ENCODE data around the gene CDC42BPB.

Gene CDC42BPB

DNA sequence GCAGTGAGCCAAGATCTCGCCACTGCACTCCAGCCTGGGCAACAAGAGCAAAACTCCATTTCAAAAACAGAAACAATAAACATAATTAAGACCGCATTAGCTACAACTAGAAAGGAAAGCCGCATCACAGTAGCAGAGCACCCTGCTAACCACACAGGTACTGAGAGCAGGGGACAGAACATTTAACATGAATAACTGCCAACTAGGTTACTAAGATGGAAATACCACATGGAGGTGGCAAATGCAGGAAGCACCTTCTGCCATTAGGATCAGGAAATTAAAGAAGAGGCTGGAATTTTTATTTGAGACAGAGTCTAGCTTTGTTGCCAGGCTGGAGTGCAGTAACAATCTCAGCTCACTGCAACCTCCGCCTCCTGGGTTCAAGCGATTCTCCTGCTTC is 41.9 kb downstream of the CDC42BPB start:
- no peak for DNase-seq

DNA sequence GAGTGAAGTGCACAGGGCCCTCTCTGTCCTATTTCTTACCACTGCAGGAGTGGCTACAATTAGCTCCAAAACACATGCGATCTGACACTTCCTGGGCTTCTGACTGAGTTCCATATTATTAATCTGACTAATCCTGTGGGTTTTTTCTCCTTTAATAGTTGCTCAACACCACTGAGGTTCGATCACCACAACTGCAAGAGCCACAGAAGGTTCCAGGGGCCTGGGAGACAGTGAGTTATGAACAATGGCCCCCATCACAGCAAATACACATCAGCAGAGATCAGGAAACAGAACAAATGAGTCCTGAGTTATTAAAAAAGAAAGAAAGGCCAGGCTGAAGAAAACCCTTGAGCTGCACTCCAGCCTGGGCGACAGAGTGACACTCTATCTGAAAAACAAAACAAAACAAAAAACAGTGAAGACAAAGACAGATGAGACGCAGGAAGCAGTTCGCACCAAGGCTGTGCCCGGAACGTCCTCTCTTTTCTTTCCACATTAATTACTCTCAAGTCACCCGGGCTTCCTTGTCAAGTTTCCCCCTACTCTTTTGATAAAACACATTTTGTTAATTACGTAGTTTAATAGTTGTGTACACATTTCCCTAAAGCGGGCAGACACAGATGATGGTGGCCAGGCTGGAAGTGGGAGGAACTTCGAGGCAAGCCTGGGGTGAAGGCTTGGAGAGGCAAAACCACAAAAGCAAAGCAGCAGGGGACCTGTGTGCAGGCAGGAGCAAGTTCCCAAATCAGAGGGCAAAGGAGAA is 42.7 kb downstream of the CDC42BPB start:
- no peak for DNase-seq

DNA sequence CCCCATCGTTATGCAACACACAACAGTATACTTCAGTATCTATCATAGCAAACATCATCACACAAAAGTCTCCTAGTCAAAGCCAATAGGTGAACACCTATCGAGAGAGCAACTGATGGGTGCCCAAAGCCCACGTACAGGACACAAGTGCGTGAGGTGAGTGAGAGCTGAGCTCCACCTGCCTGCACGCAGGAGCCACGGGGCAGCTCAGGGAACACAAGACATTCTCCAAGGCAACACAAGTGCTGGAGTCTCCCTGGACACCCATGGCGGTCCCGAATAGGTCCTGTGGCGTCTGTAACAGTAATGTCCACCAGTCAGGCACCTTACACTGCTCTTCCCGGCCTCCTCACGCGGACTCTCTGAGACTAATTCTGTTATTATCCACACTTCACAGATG is 44.3 kb downstream of the CDC42BPB start:
- DNase-seq: no peak

DNA sequence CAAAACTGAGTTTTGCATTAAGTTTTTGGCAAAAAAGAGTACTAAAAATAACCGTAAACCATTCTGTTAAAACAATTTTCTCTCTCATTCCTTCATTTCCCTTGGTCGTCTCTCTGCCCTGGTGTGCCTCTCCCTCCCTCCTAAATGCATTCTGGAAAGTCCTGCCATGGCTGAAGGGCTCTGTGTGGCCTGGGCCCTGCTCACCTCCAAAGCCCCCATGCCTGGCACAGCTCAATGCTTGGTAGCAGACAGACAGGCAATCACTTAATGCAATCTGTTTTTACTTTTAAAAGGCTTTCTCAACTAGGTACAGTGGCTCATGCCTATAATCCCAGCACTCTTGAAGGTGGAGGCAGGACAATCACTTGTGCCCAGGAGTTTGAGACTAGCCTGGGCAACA is 47.8 kb downstream of the CDC42BPB start:
- no peak for DNase-seq

DNA sequence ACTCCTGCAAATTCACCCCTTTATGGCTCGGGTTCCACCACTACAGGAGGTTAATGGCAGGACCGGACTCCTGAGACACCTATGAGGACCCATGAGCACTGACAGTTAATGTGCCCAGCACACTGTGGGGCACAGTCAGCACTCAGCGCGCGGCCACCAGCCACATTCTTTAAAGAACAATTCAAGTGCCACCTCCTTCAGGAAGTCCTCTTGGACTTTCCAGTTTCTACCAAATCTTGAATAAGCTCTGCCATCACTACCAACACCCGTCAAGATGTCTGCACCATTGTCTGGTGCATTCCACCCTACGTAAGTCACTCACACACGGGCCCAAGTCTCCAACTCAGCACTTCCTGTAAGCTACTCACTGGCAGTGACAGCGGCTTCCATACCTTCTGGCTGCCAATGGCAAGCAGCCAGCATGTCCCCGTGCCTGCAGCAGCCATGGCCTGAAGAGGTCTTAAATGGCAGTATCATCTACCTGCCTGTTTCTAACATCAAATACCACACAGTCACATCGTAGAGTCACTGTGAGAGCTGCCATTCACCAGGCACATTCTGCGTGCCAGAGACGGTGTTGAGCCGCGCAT is 48.5 kb downstream of the CDC42BPB start:
- no peak for DNase-seq

DNA sequence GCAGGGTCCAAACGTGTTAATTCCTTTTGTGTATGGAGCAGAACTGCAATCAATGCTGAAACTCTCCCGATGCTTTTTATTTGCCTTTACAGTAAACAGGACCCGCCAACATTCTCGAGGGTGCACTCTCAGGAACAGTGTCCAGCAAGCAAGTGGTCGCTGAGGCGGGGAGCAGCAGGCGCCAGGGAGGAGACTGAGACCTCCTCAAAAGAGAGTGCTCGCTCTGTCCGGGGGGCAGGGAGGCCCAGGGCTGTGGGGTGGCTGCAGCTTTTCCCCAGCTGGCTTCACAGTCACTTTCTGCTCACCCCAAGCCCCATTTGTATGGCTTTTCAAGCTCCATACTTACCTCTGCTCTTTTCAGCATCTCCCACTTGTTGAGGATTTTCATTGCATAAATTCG is 49.2 kb downstream of the CDC42BPB start:
- DNase-seq: no peak

DNA sequence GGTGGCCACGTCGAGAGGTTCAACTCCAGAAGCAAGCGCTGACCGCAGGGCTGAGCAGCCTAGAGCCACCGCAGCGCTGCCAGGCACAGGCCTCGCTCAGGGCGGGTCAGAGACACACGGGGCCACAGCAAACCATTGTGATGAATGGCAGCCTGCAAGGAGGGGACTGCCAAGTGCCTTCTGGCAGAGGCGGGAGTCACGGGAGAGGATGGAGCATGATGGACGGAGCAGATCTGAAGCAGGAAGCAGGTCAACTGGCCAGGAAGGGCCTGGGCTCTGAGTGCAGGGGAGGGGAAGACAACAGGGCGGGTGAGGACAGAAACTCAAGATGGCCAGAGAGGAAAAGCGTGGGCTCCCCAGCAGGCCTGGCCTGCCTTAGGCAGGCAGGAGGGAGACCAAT is 49.8 kb downstream of the CDC42BPB start:
- DNase-seq: no peak

DNA sequence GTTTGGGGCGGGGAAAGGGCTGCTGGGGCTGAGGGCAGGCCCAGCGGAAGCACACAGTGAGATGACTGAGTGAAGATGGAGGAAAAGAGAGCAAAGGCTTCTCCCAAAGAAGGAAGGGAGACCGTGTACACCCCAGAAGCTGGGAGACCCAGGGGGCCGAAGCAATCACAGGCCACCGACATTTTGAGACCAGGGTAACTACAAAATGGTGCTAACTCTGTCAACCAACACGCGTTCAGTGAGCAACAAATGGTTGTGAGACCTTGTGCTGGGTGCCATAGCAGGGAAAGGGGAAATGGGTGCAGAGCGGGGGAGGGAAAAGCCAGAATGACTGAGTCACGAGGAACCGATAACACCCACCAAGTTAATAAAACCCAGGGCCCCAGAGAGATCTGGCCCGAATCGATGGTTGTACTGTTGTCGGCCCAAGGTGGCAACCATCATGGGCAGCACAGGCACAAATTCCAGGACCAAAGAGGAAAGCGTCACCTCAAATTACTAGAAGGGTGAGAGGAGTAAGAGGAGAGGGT is 50.3 kb downstream of the CDC42BPB start:
- no peak for DNase-seq

DNA sequence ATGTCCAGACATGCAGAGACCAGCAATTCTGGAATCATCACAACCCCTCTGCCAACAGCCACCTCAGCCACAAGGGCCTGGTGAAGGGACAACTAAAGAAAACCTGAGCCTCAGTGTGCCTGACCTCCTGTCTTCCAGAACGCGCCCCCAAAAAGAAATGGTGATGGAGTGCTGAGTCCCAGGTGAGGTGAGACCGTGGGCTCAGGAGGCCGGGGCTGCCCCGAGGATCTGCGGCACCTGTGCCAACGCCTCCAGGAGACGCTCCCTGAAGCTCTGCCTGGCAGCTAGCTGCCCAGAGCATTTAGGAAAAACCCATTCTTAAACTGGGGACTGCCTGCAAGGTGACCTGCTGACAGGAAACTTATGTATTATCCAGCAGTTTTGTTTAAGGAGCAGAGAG is 51.2 kb downstream of the CDC42BPB start:
- DNase-seq: no peak

DNA sequence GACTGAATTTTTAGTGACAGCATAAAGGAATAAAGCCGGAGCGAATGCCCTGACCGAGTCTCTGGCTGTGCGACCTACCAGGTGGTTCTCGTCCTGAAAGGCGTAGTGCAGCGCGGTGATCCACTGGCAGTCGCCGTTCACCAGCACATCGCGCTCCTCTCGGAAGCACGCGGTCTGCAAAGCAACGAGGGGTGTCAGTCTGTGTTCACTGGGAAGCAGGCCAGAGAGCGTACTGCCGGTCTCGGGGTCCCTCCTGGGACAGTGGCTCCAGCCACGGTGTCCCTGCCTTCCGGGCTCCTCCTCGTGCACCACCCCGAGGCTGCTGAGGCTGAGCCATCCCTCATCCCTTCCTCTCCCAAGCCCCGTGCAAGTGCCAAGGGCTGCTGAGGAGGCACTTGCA is 53.5 kb downstream of the CDC42BPB start:
- no peak for DNase-seq

DNA sequence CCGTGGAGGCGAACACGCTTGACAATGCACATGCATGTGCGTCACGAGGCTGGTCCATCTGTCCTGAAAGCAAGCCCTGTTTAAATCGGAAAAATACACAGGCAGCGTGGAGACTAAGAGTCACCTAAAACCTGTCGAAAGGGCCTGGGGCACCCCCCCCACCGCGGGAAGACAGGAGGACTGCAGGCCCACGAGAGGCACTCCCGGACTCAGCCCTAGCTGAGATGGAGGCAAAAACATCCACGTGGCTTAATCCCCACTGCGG is 54.1 kb downstream of the CDC42BPB start:
- DNase-seq: no peak

DNA sequence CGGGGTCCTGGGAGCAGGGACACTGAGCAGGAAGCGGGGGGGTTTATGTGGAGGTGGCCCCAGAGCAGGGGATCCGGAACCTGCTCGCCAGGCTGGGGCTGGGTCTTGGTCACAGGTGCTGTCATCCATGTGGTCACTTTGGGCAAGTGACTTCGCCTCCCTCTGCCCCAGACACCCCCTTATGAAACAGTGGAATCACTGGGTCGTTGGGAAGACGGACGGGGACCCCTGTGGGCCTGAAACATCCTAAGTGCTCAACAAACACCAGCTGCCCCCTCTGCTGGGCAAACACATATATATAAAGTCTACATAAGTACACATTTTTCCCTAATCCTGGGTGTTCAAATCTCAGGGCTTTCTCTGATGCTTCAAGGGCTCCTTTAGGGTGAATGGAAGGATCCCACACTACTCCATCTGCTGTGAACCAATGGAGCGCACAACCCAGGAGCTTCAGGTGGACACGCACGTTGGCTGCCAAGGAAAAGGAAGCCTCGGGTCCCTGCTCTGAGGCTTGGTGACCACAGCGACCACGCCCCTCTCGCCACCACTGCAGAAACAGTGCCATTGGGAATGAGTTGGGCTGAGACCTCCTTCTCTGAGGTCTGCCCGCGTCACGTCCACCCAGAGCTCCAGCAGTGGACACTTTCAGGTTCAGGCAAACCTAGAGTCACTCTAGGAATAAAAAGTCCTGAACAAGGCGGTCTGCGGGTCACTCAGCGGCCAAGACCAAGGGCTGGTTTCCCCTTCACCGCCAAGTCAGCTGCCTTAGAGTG is 54.6 kb downstream of the CDC42BPB start:
- no peak for DNase-seq

DNA sequence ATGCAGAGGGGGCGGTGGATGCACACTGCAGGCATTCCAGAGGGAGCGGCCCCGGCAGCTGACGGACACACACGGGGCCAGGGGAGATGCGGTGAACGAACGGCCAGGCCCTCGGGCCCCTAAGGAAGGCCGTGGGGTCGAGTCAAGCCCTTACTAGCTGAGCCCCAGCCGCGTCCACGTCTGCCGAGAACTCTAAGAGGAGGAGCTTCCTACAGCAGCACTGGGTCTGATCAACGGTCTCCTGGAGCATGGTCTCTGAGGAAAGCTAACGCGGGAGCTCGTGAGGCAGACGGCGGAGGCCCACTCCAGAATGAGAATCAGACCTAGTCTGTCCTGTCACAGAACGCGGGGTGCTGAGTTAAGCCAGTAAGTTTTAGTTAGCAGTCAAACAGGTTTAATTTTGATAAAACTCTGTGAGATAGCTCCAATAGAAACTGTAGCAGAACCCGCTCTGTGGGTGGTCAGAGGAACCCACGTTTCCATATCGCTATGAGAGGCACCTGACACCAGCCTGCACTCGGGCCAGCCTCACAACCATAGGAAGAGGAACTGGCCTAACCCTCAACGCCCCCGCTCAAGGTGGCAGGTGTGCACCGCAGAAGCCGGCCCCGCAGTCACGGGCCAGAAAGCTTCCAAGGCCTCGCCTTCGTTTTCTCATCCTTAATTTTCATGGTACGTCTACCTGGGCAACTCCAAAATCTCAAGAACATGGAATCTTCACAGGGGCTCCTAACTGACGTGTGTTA is 55.5 kb downstream of the CDC42BPB start:
- no peak for DNase-seq

DNA sequence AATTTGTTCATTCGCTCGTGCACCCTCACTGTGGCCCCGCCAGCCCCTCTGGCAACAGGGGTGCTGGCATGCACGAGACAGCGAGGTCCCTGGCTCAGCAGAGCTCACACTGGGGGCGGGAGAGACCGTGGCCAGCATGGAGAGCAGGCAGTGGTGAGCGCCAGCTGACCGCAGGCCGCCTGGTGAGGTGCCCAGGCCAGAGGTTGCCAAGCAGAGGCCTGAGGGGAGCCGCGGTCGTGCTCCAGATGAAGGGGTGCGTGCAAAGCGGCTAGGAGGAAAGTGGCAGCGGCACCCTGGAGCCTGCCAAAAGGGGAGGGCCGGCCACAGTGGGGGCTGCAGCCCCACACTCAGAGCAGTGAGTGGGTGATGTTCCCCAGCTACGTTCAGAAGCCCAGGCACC is 56.1 kb downstream of the CDC42BPB start:
- no peak for DNase-seq

DNA sequence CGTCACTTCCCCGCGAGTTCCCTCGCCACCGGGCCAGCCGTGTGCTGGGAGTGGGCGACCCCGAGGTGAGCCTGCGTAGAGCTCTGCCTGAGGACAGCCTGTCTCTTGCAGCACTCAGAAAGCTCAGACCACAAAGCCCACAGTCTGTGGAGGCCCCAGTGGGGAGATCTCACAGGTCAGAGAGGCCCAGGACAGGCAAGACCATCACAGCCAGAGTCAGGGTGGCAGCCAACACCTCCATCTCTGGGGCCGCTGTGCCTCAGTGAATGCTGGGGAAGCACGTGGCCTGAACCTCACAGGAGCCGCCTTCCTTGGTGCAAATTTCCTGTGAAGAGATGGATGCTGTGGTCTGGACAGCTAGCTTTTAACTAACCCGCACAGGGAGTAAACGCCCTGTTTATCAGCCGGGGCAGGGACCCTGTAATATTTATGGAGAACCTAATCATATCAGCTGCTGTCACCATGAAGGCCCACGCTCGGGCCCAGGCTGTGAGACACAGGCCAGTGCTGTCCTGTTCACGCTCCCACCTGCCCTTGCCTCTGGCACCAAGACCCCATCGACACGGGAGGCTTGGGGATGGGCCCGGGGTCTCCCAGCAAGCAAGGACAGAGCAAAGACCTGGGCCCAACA is 56.9 kb downstream of the CDC42BPB start:
- no peak for DNase-seq

DNA sequence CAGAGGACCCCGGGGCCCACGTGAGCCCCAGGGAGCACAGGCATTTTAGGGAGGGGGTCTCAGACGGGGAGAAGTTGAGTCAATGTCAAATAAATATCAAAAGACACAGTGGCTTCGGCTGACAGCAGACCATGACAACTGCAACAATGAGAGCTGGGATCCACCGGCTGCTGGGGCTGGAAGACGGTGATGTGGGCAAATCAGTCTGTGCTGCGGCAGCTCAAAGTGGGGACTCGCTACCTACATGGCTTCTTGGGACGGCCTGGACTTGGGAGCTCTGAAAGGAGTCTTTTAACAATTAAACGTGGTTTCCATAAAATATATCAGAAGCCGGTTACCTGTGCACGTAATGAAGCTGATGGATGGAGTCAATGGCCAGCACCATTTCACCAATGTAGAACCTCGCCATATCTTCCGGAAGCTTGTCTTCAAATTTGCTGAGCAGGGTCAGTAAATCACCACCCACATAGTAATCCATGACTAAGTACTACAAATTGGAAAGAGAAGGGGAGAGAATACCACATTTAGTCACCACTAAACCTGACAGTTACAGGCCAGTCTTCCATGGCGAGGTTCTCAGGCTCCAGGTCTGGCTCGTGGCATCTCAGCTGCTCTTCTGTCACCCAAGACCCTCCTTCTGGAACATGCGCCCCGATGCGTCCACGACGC is 58.0 kb downstream of the CDC42BPB start:
- DNase-seq: no peak

DNA sequence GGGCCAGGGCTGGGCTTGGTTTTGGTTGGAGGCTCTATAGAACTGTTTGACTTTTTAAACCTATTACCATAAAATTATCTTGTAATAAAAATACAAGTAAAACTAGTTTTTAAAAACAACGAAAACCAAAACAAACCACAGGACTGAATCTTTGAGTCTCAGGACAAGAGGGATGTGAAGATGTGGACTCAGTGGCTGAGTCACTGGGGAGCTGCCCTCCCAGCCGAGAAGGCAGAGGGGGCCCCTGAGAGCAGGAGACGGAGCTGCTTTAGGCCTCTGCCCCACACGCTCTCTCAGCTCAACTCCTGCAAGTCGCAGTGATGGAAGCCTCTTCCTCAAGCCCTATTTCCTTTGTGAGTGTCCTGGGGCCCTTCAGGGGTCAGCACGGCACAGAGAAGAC is 59.0 kb downstream of the CDC42BPB start:
- DNase-seq: no peak

DNA sequence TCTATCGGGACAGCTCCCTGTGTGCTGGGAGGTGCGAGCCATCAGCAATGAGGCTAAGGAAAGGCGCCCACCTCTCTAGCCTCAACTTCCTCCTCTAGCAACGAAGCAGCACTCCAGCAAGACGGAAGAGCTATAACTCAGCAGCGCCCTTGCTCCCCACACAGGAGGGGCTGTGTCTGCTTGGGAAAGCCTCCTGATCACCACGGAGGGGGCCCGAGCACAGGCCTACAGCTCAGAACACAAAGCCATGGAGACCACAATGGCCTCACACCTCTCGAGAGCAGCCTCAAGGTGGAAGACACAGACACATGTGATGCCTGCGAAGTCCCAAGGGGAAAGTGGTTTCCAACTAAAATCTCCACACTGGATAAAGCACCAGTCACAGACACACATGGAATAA is 60.4 kb downstream of the CDC42BPB start:
- DNase-seq: no peak

DNA sequence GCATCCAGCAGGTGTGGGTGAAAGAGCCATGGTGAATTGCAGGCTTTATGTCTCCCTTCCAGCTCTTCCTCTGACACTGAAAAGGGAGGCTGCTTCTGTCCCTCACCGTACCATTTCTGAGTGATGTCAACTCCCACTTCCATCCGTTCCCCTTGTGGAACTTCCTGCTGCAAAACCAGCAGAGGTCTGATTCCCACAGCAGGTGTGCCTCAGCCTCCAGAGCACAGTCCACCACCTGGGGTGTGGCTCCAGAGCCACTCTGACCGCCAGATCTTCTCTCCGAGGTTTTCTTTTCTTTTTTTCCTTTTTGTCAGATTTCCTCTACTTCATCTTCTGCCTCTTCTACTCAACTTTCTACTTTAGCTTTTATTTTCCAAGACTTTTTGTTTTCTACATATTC is 62.7 kb downstream of the CDC42BPB start:
- no peak for DNase-seq

DNA sequence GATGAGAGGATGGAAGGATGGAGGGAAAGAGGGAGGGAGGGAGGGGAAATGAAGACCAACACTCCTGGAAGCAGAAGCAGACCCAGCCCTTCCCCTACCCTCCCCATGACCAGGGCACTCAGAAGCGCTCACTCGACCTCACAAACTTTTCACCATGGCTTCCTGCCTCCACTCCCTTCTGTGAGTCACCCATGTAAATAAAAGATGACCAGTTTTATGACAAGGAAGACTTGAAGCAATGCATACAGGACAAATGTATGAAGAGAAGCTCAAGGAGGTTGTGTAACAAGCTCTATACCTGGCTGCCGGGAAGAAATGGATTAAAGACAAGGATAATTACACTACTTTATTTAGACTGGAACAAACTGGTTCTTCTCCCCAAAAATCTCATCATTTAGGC is 63.8 kb downstream of the CDC42BPB start:
- DNase-seq: no peak

DNA sequence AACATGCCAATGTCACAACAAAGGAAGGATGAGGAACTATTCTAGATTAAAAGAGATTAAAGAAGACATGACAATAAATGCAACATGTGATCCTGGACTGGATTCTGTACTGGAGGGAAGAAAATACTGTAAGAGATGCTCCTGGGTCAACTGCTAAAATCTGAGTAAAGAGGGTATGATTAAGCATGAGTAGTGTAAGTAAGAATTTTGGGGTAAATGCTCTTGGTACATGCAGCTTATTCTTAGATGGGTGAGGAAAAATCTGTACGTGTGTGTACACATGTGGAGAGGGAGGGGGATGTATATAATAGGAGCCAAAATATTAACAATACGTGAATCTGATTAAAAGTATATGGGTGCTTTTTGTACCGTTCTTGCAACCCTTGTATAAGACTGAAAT is 66.0 kb downstream of the CDC42BPB start:
- DNase-seq: no peak

DNA sequence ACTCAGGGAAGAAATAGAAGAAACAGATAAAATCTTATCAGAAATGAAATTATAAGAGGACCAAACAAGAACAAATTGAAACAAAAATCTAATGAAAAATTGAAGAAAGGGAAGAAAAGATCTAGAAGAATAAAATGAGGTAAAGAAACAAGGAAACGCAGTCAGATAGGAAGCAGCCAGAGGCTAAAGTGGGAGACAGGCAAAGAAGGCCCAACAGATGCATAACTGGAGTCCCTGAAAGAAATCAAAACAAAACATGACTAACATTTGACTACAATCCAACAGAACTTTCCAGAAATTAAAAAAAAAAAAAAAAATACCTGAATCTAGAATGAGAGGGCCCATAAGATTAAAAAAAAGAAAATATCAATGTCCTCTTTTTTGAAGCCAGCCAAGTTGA is 69.3 kb downstream of the CDC42BPB start:
- no peak for DNase-seq
